Measurements from ENCODE around the gene HIBADH.

The HIBADH gene

GRCh38 chr7:27476493-27476892 is 186.2 kb downstream of the HIBADH start:
- CTCF ChIA-PET, result no interaction called here
- POLR2A ChIA-PET, result no interaction called here
- no peak for TF ChIP-seq CTCF (IDR thresholded peaks at IDR 0.05; ENCODE audit: insufficient read depth, low read length, missing control alignments)
- DNase-seq (ENCODE audit: low read depth, low spot score), result no peak
- H3K4me3 ChIP-seq (ENCODE audit: low read depth, low read length), result no peak overlapping the region
